COR-L47 (cell line): ENCODE results near the gene TMEM170B.

Source experiments
- DNase-seq: peaks from one replicate; lab custom pipeline; 2025; lab: John Stamatoyannopoulos, UW

TMEM170B gene

DNA sequence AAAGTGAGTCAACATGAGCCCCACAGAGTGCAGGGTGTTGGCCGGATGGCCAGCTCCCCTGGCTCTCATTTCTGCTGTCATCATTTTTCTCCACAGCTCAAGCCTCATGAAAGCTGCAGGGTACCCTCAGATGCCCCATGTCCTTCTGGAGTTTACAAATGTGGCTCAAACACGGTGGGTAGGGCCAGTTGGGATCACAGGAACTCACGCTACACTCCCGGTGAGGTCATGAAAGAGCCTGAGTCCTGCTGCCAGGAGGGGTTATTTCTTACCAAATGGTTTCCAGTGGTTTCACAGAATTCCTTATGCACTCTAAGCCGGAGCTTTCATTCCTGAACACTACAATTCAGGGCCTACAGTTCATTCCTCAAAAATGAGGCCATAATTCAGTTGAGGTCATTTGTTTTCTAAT is 78.7 kb downstream of the TMEM170B start:
- no peak for DNase-seq

DNA sequence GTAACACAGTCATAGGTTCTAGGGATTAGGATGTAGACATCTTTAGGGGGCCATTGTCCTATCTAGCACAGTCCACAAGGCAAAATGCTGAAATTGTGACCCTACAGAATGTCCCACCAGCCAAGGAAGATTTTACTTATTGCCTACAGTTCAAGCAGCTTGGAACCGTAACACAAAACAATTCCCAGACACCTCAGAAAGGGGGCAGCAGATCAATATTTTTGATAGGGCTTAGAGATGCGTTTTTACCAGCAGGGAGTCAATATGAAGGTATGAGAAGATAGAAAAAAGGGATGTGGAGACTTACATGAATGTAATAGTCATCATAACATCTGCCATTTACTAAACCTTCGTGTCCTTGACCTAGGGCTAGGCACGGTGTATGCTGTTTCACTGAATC is 81.0 kb downstream of the TMEM170B start:
- DNase-seq: no peak

DNA sequence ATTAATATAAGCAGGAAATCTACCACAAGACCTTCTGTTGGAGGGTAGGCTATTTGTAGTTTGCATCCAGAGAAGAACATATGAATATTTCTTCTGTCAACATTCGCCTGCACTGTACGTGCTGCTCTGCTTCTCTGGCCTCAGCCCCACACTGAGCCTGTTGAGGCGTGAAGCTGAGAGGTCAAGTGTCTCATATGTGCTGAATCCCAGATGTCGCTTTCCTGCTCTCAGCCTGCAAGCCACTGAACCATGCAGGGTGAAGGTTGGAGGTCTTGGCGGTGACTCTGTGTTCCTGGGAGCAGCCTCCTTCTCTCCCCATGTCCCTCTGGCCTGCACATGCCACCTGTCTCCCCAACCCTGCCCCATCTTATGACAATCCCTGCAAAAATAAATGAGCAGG is 83.6 kb downstream of the TMEM170B start:
- no peak for DNase-seq

DNA sequence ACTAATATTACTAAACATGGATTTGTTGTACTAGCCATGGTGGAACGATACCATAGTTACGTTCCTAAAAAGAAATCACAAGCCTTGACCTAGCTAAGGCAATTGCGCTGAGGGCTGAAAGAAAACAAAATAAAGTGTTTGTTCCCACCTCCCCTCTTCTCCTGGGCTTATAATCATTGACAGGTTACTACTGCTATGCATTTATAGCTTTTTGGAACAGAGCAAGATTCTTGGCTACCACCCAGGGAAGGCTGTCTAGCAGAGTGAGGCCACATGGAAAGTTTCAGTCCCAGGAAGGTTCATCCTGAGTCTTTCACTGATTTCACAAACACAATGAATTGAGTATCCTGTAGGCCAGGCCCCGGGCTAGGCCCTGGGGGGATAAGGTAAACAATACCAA is 84.6 kb downstream of the TMEM170B start:
- no peak for DNase-seq

DNA sequence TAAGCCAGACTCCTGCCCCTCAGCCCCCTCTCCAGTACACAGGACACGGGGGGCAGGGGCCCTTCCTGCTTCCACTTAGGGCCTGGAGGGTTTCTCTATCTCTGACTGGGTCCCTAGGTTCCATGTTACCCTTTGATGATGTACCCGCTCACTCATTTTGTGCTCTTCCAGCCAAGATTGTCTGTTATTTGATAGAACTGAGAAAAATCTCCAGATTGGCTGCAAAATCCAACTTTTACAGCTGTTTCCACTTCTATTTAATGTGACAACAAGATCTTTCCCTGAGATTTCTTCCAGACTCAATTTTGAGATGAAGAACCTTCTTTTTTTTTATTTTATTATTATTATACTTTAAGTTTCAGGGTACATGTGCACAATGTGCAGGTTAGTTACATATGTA is 85.7 kb downstream of the TMEM170B start:
- DNase-seq: no peak

DNA sequence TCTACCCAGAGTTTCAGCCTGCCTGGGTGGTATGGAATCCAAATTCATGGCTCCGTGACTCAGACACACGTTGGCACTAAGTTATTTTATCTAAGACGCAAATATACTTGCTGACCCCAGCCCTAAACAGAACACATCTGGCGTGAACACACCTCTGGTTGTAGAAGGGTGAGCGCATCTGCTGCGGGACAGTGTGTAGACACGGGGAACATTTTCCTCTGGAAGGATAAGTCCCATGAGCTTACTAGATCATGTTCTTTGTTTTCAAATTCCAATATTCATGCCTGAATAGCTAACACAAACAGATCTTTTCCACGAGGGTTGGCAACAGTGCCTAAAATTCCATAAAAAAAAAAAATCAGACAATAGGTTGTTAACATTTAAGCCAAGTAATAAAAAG is 87.8 kb downstream of the TMEM170B start:
- no peak for DNase-seq

DNA sequence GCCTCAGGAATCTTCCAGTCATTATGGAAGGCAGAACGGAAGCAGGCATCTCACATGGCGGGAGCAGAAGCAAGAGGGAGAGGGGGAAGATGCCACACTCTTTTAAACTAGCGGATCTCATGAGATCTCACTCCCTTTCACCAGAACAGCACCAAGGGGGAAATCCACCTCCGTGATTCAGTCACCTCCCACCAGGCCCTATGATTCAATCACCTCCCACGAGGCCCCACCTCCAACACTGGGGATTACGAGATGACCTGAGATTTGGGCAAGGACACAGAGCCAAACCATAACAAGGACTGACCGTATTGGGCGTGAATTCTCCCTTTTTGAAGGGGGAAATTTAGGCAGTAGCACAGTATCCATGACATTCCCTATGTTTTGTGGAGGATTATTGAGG is 88.8 kb downstream of the TMEM170B start:
- DNase-seq: no peak

DNA sequence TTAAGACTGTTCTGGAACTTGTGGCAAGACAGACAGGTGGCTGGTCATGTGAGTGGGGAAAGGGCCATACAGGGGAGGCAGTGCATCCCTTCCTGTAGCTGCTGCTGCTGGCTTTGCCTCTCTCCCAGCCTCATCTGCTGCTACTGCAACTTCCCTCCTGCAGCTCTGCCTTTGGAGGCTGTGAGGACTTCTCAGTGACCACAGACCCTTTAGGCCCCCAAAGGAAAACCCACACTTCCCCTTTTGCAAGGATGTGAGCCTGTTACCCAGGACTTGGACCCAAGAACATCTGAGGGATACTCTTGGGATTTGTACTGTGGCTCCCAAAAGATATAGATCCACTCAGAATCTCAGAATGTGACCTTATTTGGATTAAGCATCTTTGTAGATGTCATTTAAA is 91.0 kb downstream of the TMEM170B start:
- DNase-seq: no peak

DNA sequence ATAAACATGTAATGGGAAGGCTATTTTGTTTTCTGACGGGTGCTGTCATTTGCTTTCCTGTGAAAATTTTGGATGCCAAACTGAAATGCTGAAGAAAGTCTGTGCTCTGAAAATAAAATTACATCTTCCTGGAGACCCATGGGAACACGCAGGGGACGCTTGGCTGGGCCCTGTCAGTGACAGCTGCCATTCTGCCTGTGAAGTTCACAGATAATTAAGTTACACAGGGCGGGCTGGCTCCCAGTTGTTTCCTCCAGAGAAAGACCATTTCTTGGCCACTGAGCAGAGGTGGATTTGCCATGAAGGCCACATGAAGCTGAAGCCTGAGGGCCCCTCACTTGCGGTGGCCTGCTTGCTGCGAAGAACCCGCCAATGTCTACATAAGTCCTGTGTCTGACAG is 93.5 kb downstream of the TMEM170B start:
- DNase-seq: no peak

DNA sequence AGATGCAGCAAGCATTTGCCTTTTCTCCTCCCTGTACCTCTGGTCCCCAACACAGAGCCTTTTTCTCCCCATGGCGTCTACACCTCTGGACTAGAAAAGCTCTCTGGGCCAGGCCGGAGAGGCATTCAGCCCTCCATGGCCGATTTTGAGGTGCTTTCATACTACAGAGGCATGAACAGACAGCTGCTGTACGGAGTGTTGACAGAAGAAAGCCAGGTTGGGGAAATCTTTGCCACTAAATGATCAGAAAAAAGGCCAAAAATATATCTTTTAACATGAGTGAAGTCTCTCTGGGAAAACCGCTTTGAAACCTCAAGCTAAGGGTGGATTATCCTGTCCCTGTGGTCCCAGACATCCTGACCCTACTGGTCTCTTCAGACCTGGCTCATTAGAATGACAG is 94.0 kb downstream of the TMEM170B start:
- DNase-seq: no peak

DNA sequence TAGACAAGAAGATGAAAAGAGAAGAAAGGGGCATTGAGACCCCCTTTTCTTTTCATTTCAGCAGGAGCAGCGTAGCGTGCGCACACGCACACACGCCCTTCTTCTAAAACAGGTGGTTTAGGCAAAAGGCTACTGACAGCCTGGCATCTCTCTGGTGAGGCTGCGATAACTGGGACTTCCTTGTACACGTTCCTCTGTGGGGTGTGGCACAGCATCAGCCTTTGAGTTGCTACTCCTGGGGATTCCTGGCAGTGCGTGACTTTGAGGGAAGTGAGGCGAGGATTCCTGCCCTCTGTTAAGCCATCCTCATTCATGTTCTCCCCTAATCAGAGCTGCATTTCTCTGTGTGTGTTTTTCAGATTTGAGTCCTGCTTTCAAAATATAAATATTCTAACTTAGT is 94.7 kb downstream of the TMEM170B start:
- no peak for DNase-seq

DNA sequence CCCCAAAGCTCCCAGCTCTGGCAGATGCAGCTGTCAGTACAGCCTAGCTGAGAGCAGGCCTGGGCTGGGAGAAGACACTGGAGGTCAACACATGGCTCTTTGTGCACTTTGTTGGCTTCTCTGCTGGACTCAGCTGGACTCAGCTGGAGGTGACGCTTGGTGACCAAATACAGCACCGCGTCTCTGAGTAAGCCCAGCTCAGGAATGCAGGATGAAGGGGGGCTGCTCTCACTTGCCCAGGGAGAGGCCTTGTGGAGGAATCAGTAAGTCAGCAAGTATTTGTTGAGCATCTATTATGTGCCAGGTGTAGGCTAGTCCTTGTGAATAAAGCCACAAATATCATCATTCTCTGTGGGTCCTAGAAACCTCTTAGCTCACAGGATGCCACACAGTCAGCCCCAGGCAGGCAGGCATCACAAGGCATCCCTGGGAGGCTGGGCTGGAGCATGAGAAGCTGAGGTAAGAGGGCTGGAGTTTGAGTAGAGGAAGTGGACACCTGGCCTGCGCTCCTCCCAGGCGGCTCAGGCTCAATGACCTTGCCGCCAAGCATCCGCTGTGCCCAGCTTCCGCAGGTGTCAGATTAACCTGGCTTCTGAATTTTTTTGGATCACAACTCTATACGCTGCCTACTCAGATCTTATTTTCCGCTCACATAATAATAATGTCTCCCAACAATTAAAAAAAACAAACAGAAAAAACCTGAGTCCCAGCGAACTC is 95.4 kb downstream of the TMEM170B start:
- DNase-seq: no peak
